Esophagus squamous epithelium (tissue), 4 donors: ENCODE measurements around the gene PRKCD.

ENCODE experiments used
- POLR2A ChIP-seq, 4 donors: fragments of 450-650 bp; IDR thresholded peaks; one replicate each; pipeline ENCODE4 v1.6.1; 2017; ENCODE audit warnings: antibody characterized with exemption in 4 of 4, mild to moderate bottlenecking in 4 of 4, moderate library complexity in 3 of 4
- TF ChIP-seq, protein P1 (sequence below), 6 experiments: fragments of 450-650 bp in 4 of 6; fragments of 200-600 bp in 2 of 6; sonication (generic) in 2 of 6; IDR thresholded peaks; one replicate each; pipeline ENCODE4 v1.5.1; 2016 to 2019; ENCODE audit warnings: antibody characterized with exemption in 6 of 6, mild to moderate bottlenecking in 4 of 6, moderate library complexity in 4 of 6

DNA sequence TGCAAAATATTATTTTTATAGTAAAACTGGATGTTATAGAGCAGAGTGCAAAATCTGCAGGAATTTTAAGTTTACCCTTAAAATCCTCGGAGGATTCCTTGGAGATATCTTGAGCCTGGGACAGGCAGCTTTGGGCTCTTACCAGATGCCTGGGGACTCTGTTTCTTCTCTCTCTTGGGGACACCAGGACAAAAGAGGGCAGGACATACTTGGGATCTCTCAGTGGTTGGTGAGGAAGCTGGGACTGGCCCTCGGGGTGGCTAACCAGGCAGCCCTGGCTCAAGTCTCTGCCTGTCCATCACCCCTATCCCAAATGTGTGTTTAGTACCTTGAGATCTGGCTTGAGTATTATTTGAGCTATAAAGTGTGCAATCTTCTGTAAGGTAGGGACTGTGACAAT is 56.2 kb downstream of the PRKCD start:
- TF ChIP-seq, protein P1, sequence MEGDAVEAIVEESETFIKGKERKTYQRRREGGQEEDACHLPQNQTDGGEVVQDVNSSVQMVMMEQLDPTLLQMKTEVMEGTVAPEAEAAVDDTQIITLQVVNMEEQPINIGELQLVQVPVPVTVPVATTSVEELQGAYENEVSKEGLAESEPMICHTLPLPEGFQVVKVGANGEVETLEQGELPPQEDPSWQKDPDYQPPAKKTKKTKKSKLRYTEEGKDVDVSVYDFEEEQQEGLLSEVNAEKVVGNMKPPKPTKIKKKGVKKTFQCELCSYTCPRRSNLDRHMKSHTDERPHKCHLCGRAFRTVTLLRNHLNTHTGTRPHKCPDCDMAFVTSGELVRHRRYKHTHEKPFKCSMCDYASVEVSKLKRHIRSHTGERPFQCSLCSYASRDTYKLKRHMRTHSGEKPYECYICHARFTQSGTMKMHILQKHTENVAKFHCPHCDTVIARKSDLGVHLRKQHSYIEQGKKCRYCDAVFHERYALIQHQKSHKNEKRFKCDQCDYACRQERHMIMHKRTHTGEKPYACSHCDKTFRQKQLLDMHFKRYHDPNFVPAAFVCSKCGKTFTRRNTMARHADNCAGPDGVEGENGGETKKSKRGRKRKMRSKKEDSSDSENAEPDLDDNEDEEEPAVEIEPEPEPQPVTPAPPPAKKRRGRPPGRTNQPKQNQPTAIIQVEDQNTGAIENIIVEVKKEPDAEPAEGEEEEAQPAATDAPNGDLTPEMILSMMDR (IDR thresholded peaks at IDR 0.05): no peak
- no peak for TF ChIP-seq POLR2A (IDR thresholded peaks at IDR 0.05)
